GM23248 (cell line): ENCODE data around the gene PEG3. TPM values are rescaled to one million over a fixed set of nuclear protein-coding genes. Genes with fewer than 3 reads are reported as not detected.
A peak's percentile ranks its signal among the peaks of the same experiment; 100 is the strongest.

Source experiments
- DNase-seq: peaks from one replicate; pipeline ENCODE4 v3.0.0-alpha.2; 2015
- H2AFZ ChIP-seq: fragments of 200-600 bp; sonication (generic); 2 replicates; pipeline ENCODE4 v1.6.1; 2016; ENCODE audit warnings: antibody characterized with exemption
- H3F3A ChIP-seq: fragments of 200-600 bp; sonication (generic); 2 replicates; pipeline ENCODE4 v1.6.1; 2016; ENCODE audit warnings: mild to moderate bottlenecking, antibody characterized with exemption, mixed run types; ENCODE audit not compliant: insufficient read depth
- H3K27ac ChIP-seq: fragments of 200-600 bp; sonication (generic); 2 replicates; pipeline ENCODE4 v1.5.1; 2016; ENCODE audit warnings: mild to moderate bottlenecking
- H3K27me3 ChIP-seq: fragments of 200-600 bp; sonication (generic); replicated peaks from 2 replicates; pipeline ENCODE4 v1.6.1; 2016; ENCODE audit warnings: mild to moderate bottlenecking; ENCODE audit not compliant: insufficient read depth
- H3K36me3 ChIP-seq: fragments of 200-600 bp; sonication (generic); 2 replicates; pipeline ENCODE4 v1.6.1; 2016; ENCODE audit warnings: low read depth, mild to moderate bottlenecking
- H3K4me1 ChIP-seq: fragments of 200-600 bp; sonication (generic); 2 replicates; pipeline ENCODE4 v1.6.1; 2016; ENCODE audit warnings: mild to moderate bottlenecking; ENCODE audit not compliant: insufficient read depth
- H3K4me2 ChIP-seq: fragments of 200-600 bp; sonication (generic); one replicate; pipeline ENCODE4 v1.6.1; 2016; ENCODE audit warnings: mild to moderate bottlenecking; ENCODE audit not compliant: unreplicated experiment
- H3K4me3 ChIP-seq: fragments of 200-600 bp; sonication (generic); 2 replicates; pipeline ENCODE4 v1.5.1; 2016; ENCODE audit warnings: mild to moderate bottlenecking
- H3K79me2 ChIP-seq: fragments of 200-600 bp; sonication (generic); 2 replicates; pipeline ENCODE4 v1.6.1; 2016; ENCODE audit warnings: mild to moderate bottlenecking; ENCODE audit not compliant: insufficient read depth
- H3K9ac ChIP-seq: fragments of 200-600 bp; sonication (generic); 2 replicates; pipeline ENCODE4 v1.6.1; 2016; ENCODE audit warnings: mild to moderate bottlenecking
- H3K9me2 ChIP-seq: fragments of 200-600 bp; sonication (generic); 2 replicates; pipeline ENCODE4 v1.6.1; 2016; ENCODE audit warnings: mixed run types, mild to moderate bottlenecking, moderate library complexity; ENCODE audit not compliant: insufficient read depth
- H3K9me3 ChIP-seq: fragments of 200-600 bp; sonication (generic); one replicate; pipeline ENCODE4 v1.6.1; 2017; ENCODE audit warnings: low read depth
- H4K20me1 ChIP-seq: fragments of 200-600 bp; sonication (generic); 2 replicates; pipeline ENCODE4 v1.6.0; 2016; ENCODE audit not compliant: insufficient read depth
- EZH2 ChIP-seq: fragments of 200-600 bp; sonication (generic); IDR thresholded peaks from 2 replicates; pipeline ENCODE4 v1.6.1; 2018; ENCODE audit warnings: antibody characterized with exemption, mild to moderate bottlenecking; ENCODE audit not compliant: insufficient read depth, poor library complexity, severe bottlenecking
- EZH2phosphoT487 ChIP-seq: fragments of 200-600 bp; sonication (generic); IDR thresholded peaks from 2 replicates; pipeline ENCODE4 v1.6.1; 2018; ENCODE audit warnings: antibody characterized with exemption, moderate library complexity, mild to moderate bottlenecking, low read depth; ENCODE audit not compliant: insufficient read depth
- WGBS, 2 experiments: methylation state at CpG; one replicate each; pipeline ENCODE4 v1.1.6; 2015 to 2017; ENCODE audit warnings: low lambda C conversion rate in 2 of 2, low coverage in 1 of 2; ENCODE audit errors: missing lambda C conversion rate in 2 of 2; 5-methylcytosine and 5-hydroxymethylcytosine counted together
- in situ Hi-C: fragments of 300-500 bp; cut with MboI; formaldehyde crosslinking; loops from 2 replicates; pipeline ENCODE4 v1.15.0; 2020
- polyA plus RNA-seq: library from polyadenylated mRNA; unstranded; fragments of >200 nt; fragmentation: Nextera tagmentation; extraction: Ambion mirVana; gene quantifications from 2 replicates; pipeline ENCODE4 v1.2.1, GENCODE V29; 2016
- total RNA-seq: library from RNA; depleted of rRNA; stranded (reverse); fragments of >200 nt; shearing (Covaris generic); gene quantifications from 2 replicates; pipeline ENCODE4 v1.2.3, GENCODE V29; 2014; rRNA removed

Gene PEG3
- total RNA-seq (0.65 and 1.5 TPM in 2 replicates), polyA plus RNA-seq (0.66 and 0.81 TPM in 2 replicates)

- no peaks in the 10 kb centered on the region for H3K79me2 ChIP-seq
- no peaks in the 10 kb centered on the region for H3K4me1 ChIP-seq
- peak within 1 kb of the TSS; percentile 20 for H3K4me2 ChIP-seq
- H3K27me3 ChIP-seq, result no peaks in the 10 kb centered on the region
- no peaks in the 10 kb centered on the region for H3K36me3 ChIP-seq
- H3K9ac ChIP-seq, result no peak within 1 kb of the TSS
- DNase-seq, result peak; percentile 35
- in situ Hi-C loops, result no loop called here
- H3K9me2 ChIP-seq, result no peaks in the 10 kb centered on the region
- WGBS, 2 experiments, result 50 to 51% methylated on average over 39 to 41 of the region's 49 CpGs
- H2AFZ ChIP-seq, result peak within 1 kb of the TSS; percentile 65
- H4K20me1 ChIP-seq, result no peaks in the 10 kb centered on the region
- H3K27ac ChIP-seq, result peak within 1 kb of the TSS; percentile 48
- H3F3A ChIP-seq, result no peaks in the 10 kb centered on the region
- no peaks in the 10 kb centered on the region for H3K9me3 ChIP-seq
- peak within 1 kb of the TSS; percentile 62 for H3K4me3 ChIP-seq
- TF ChIP-seq EZH2 (no peak), EZH2phosphoT487 (no peak)
These were observed at the start of gene PEG3, which contains the start of gene ZIM2 for GRCh38 chr19:56840451-56841192. PEG3 (minus strand) TSS chr19:56840726; CDS start chr19:56824655, 16,071 bp downstream. ZIM2 (minus strand) TSS chr19:56840726; CDS start chr19:56824277, 16,449 bp downstream.

- TF ChIP-seq EZH2, result no peak
- no peak for TF ChIP-seq EZH2phosphoT487
- Histone ChIP-seq H3K4me1 (no peaks in the 10 kb centered on the region), H3K9ac (no peak overlapping the region), H3K9me3 (no peaks in the 10 kb centered on the region), H4K20me1 (no peaks in the 10 kb centered on the region), H3K27ac (no peak overlapping the region), H2AFZ (no peak overlapping the region), H3K9me2 (no peaks in the 10 kb centered on the region), H3K36me3 (no peaks in the 10 kb centered on the region), H3F3A (no peaks in the 10 kb centered on the region), H3K27me3 (no peaks in the 10 kb centered on the region), H3K4me3 (no peak overlapping the region), H3K79me2 (no peaks in the 10 kb centered on the region), H3K4me2 (no peak overlapping the region)
- WGBS, 2 experiments, result 7 to 10% methylated on average over 14 of the region's 14 CpGs
- in situ Hi-C loops, result no loop called here
- no peak for DNase-seq
These were observed 44.9 kb upstream of the PEG3 start for GRCh38 chr19:56885173-56885985.

GRCh38 chr19:56884441-56884840 is 43.9 kb upstream of the PEG3 start:
- H3F3A ChIP-seq, result no peaks in the 10 kb centered on the region
- in situ Hi-C loops, result no loop called here
- DNase-seq, result no peak
- H3K9me3 ChIP-seq, result no peaks in the 10 kb centered on the region
- WGBS, 2 experiments, result 22 to 25% methylated on average over 5 of the region's 5 CpGs
- no peak overlapping the region for H3K27ac ChIP-seq
- H3K4me1 ChIP-seq, result no peaks in the 10 kb centered on the region
- TF ChIP-seq EZH2, result no peak
- TF ChIP-seq EZH2phosphoT487, result no peak
- H3K27me3 ChIP-seq, result no peaks in the 10 kb centered on the region
- H3K4me3 ChIP-seq, result no peak overlapping the region
- no peaks in the 10 kb centered on the region for H3K79me2 ChIP-seq
- no peaks in the 10 kb centered on the region for H3K9me2 ChIP-seq
- H4K20me1 ChIP-seq, result no peaks in the 10 kb centered on the region
- H2AFZ ChIP-seq, result no peak overlapping the region
- no peaks in the 10 kb centered on the region for H3K36me3 ChIP-seq
- no peak overlapping the region for H3K9ac ChIP-seq
- no peak overlapping the region for H3K4me2 ChIP-seq

- H3K9me3 ChIP-seq, result no peaks in the 10 kb centered on the region
- no peak overlapping the region for H3K4me2 ChIP-seq
- in situ Hi-C loops, result no loop called here
- no peak overlapping the region for H3K27ac ChIP-seq
- H3K27me3 ChIP-seq, result no peaks in the 10 kb centered on the region
- DNase-seq, result no peak
- no peaks in the 10 kb centered on the region for H4K20me1 ChIP-seq
- TF ChIP-seq EZH2, result no peak
- TF ChIP-seq EZH2phosphoT487, result no peak
- WGBS, 2 experiments, result 24 to 26% methylated on average over 5 of the region's 5 CpGs
- no peaks in the 10 kb centered on the region for H3K79me2 ChIP-seq
- H3K9me2 ChIP-seq, result no peaks in the 10 kb centered on the region
- H3K36me3 ChIP-seq, result no peaks in the 10 kb centered on the region
- no peaks in the 10 kb centered on the region for H3F3A ChIP-seq
- H3K4me1 ChIP-seq, result no peaks in the 10 kb centered on the region
- H3K9ac ChIP-seq, result no peak overlapping the region
- H3K4me3 ChIP-seq, result no peak overlapping the region
- H2AFZ ChIP-seq, result no peak overlapping the region
These were observed 40.2 kb upstream of the PEG3 start for GRCh38 chr19:56880592-56881190.
